ENCODE results near the gene SIGLEC15.
A peak's percentile ranks its signal among the peaks of the same experiment; 100 is the strongest.

Gene SIGLEC15

GRCh38 chr18:45833846-45834245, 8.4 kb downstream of the SIGLEC15 start:
- H3K9me3 ChIP-seq: no peaks in the 10 kb centered on the region
- no peak for DNase-seq
- H3K36me3 ChIP-seq: no peaks in the 10 kb centered on the region
- peaks cover 37% of the 10 kb centered on the region for H3K27me3 ChIP-seq
- no peaks in the 10 kb centered on the region for H3K4me1 ChIP-seq
- no peak overlapping the region for H3K4me3 ChIP-seq (ENCODE audit: low read depth, low read length)
- TF ChIP-seq, protein P1, sequence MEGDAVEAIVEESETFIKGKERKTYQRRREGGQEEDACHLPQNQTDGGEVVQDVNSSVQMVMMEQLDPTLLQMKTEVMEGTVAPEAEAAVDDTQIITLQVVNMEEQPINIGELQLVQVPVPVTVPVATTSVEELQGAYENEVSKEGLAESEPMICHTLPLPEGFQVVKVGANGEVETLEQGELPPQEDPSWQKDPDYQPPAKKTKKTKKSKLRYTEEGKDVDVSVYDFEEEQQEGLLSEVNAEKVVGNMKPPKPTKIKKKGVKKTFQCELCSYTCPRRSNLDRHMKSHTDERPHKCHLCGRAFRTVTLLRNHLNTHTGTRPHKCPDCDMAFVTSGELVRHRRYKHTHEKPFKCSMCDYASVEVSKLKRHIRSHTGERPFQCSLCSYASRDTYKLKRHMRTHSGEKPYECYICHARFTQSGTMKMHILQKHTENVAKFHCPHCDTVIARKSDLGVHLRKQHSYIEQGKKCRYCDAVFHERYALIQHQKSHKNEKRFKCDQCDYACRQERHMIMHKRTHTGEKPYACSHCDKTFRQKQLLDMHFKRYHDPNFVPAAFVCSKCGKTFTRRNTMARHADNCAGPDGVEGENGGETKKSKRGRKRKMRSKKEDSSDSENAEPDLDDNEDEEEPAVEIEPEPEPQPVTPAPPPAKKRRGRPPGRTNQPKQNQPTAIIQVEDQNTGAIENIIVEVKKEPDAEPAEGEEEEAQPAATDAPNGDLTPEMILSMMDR (IDR thresholded peaks at IDR 0.05; ENCODE audit: low read depth, low read length): no peak

DNA sequence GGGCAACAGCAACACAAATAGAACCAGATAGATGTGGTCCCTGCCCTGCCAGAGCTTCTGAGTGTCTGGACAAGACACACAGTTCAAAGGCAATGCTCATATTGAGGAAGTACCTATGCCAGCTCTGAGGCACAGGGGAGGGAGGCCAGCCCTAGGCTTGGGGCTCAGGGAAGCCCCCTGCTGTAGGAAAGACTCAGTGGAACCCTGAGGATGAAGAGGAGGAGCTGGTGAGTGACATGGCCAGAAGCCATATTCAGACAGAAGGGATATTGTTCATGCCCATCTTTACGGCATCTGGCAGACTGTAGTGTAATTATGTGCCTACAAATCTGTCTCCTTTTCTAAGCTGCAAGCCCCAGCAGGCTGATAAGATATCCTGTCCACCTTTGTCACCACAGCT, 8.8 kb downstream of the SIGLEC15 start:
- Histone ChIP-seq H3K9me3 (no peaks in the 10 kb centered on the region), H3K36me3 (no peaks in the 10 kb centered on the region), H3K27me3 (peaks cover 42% of the 10 kb centered on the region), H3K4me1 (no peaks in the 10 kb centered on the region), H3K4me3 (ENCODE audit: low read depth, low read length) (no peak overlapping the region)
- TF ChIP-seq, protein P1 (IDR thresholded peaks at IDR 0.05; ENCODE audit: low read depth, low read length): no peak
- no peak for DNase-seq

GRCh38 chr18:45835057-45835636, 9.7 kb downstream of the SIGLEC15 start:
- H3K4me1 ChIP-seq: no peaks in the 10 kb centered on the region
- H3K36me3 ChIP-seq: no peaks in the 10 kb centered on the region
- no peaks in the 10 kb centered on the region for H3K9me3 ChIP-seq
- no peak overlapping the region for H3K4me3 ChIP-seq (ENCODE audit: low read depth, low read length)
- TF ChIP-seq, protein P1 (IDR thresholded peaks at IDR 0.05; ENCODE audit: low read depth, low read length): no peak
- peaks cover 45% of the 10 kb centered on the region for H3K27me3 ChIP-seq
- no peak for DNase-seq

- H3K4me3 ChIP-seq (ENCODE audit: low read depth, low read length): no peak overlapping the region
- no peak for DNase-seq
- H3K9me3 ChIP-seq: no peaks in the 10 kb centered on the region
- peaks cover 45% of the 10 kb centered on the region for H3K27me3 ChIP-seq
- TF ChIP-seq, protein P1 (IDR thresholded peaks at IDR 0.05; ENCODE audit: low read depth, low read length): no peak
- H3K36me3 ChIP-seq: no peaks in the 10 kb centered on the region
- H3K4me1 ChIP-seq: no peaks in the 10 kb centered on the region
Measured at GRCh38 chr18:45836242-45837205, 11.0 kb downstream of the SIGLEC15 start.

DNA sequence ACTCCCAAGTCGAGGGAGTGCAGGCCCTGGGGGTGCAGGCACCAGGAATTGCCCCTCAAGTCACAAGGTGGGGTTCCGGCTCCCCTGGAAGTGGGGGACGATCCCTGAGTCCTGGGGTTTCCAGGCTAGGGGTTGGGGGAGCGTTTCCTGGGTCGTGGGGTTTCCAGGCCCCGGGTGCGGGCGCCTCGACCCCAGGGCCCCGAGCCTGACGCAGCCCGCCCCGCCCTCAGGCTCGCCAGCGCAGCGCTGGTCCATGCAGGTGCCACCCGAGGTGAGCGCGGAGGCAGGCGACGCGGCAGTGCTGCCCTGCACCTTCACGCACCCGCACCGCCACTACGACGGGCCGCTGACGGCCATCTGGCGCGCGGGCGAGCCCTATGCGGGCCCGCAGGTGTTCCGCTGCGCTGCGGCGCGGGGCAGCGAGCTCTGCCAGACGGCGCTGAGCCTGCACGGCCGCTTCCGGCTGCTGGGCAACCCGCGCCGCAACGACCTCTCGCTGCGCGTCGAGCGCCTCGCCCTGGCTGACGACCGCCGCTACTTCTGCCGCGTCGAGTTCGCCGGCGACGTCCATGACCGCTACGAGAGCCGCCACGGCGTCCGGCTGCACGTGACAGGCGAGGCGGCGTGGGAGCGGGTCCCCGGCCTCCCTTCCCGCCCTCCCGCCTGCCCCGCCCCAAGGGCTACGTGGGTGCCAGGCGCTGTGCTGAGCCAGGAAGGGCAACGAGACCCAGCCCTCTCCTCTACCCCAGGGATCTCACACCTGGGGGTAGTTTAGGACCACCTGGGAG, 12.0 kb downstream of the SIGLEC15 start:
- peak; percentile 38 for DNase-seq
- Histone ChIP-seq H3K27me3 (peaks cover 43% of the 10 kb centered on the region), H3K4me3 (ENCODE audit: low read depth, low read length) (no peak overlapping the region), H3K4me1 (no peaks in the 10 kb centered on the region), H3K9me3 (no peaks in the 10 kb centered on the region), H3K36me3 (no peaks in the 10 kb centered on the region)
- TF ChIP-seq, protein P1 (IDR thresholded peaks at IDR 0.05; ENCODE audit: low read depth, low read length): no peak

All from BE2C (cell line).